Dendritic cell treated with granulocyte-macrophage colony-stimulating factor and Interleukin-4, amounts not matched to agents 40 ng/mL and 50 ng/mL, for 4 days (primary cell): Measurements from ENCODE around the gene CCDC18.

Source experiments
- H3K27ac Mint-ChIP-seq: one replicate; pipeline ENCODE4 v1.8.0; 2022; ENCODE audit warnings: mild to moderate bottlenecking, mixed read lengths
- H3K27me3 Mint-ChIP-seq: one replicate; pipeline ENCODE4 v1.8.0; 2022; ENCODE audit warnings: mild to moderate bottlenecking, mixed read lengths
- H3K36me3 Mint-ChIP-seq: one replicate; pipeline ENCODE4 v1.8.0; 2022; ENCODE audit warnings: low read depth, mixed read lengths
- H3K4me1 Mint-ChIP-seq: one replicate; pipeline ENCODE4 v1.8.0; 2022; ENCODE audit warnings: low read depth, mixed read lengths
- H3K4me3 Mint-ChIP-seq: one replicate; pipeline ENCODE4 v1.8.0; 2022; ENCODE audit warnings: mild to moderate bottlenecking, moderate library complexity, mixed read lengths
- H3K9me3 Mint-ChIP-seq: one replicate; pipeline ENCODE4 v1.8.0; 2022; ENCODE audit warnings: mixed read lengths
- intact Hi-C: fragments of 100-400 bp; cut with micrococcal nuclease; formaldehyde crosslinking; loops from one replicate; pipeline ENCODE4 v1.15.0; 2022

Gene CCDC18

GRCh38 chr1:93180723-93181613 lies at the start of gene CCDC18:
Gene CCDC18, plus strand, starts transcription at chr1:93180724. Its CDS starts 2,638 bp downstream, at chr1:93183362.
- Mint-ChIP-seq H3K36me3 (peaks cover 35% of the 10 kb centered on the region), H3K4me1 (peaks cover 50% of the 10 kb centered on the region), H3K27me3 (no peaks in the 10 kb centered on the region), H3K9me3 (no peaks in the 10 kb centered on the region), H3K4me3 (peak within 1 kb of the TSS; percentile 95), H3K27ac (peak within 1 kb of the TSS; percentile 100)
- intact Hi-C loops, result loop anchor here (1.0 to 5.0 kb wide), 2 partner anchors 102 to 166 kb away; partner anchors contain the start of genes DR1 and MTF2

GRCh38 chr1:93132638-93133037 lies 47.9 kb upstream of the CCDC18 start:
- peaks cover 34% of the 10 kb centered on the region for H3K36me3 Mint-ChIP-seq
- no peaks in the 10 kb centered on the region for H3K27me3 Mint-ChIP-seq
- no peak overlapping the region for H3K4me3 Mint-ChIP-seq
- no peaks in the 10 kb centered on the region for H3K4me1 Mint-ChIP-seq
- H3K9me3 Mint-ChIP-seq, result no peaks in the 10 kb centered on the region
- H3K27ac Mint-ChIP-seq, result no peak overlapping the region
- intact Hi-C loops, result loop anchor here (5.0 kb wide), 1 partner anchor 50 kb away; no protein-coding TSS in a partner anchor

GRCh38 chr1:93136445-93136844 lies 44.1 kb upstream of the CCDC18 start:
- Mint-ChIP-seq H3K27ac (no peak overlapping the region), H3K9me3 (no peaks in the 10 kb centered on the region), H3K27me3 (no peaks in the 10 kb centered on the region), H3K36me3 (peaks cover 55% of the 10 kb centered on the region), H3K4me3 (no peak overlapping the region), H3K4me1 (no peaks in the 10 kb centered on the region)
- intact Hi-C loops, result no loop called here

- H3K4me3 Mint-ChIP-seq, result no peak overlapping the region
- no peaks in the 10 kb centered on the region for H3K27me3 Mint-ChIP-seq
Measured at GRCh38 chr1:93137604-93138292, 42.8 kb upstream of the CCDC18 start.

GRCh38 chr1:93140106-93140505 lies 40.4 kb upstream of the CCDC18 start:
- H3K4me3 Mint-ChIP-seq, result no peak overlapping the region
- H3K27me3 Mint-ChIP-seq, result no peaks in the 10 kb centered on the region
- no peaks in the 10 kb centered on the region for H3K9me3 Mint-ChIP-seq
- H3K36me3 Mint-ChIP-seq, result peaks cover 47% of the 10 kb centered on the region
- H3K27ac Mint-ChIP-seq, result peak overlapping the region; percentile 41
- intact Hi-C loops, result no loop called here
- no peaks in the 10 kb centered on the region for H3K4me1 Mint-ChIP-seq

More at GRCh38 chr1:93137604-93138292, 42.8 kb upstream of the CCDC18 start:
- H3K36me3 Mint-ChIP-seq, result peaks cover 55% of the 10 kb centered on the region
- intact Hi-C loops, result no loop called here
- no peaks in the 10 kb centered on the region for H3K4me1 Mint-ChIP-seq
- H3K27ac Mint-ChIP-seq, result no peak overlapping the region
- H3K9me3 Mint-ChIP-seq, result no peaks in the 10 kb centered on the region

- intact Hi-C loops, result no loop called here
- Mint-ChIP-seq H3K36me3 (peaks cover 31% of the 10 kb centered on the region), H3K27me3 (no peaks in the 10 kb centered on the region), H3K4me3 (no peak overlapping the region), H3K27ac (no peak overlapping the region), H3K4me1 (no peaks in the 10 kb centered on the region), H3K9me3 (no peaks in the 10 kb centered on the region)
Measured at GRCh38 chr1:93142161-93142560, 38.4 kb upstream of the CCDC18 start.

- no peak overlapping the region for H3K4me3 Mint-ChIP-seq
- H3K27ac Mint-ChIP-seq, result no peak overlapping the region
- H3K27me3 Mint-ChIP-seq, result no peaks in the 10 kb centered on the region
- peaks cover 40% of the 10 kb centered on the region for H3K36me3 Mint-ChIP-seq
- intact Hi-C loops, result no loop called here
- H3K9me3 Mint-ChIP-seq, result no peaks in the 10 kb centered on the region
- no peaks in the 10 kb centered on the region for H3K4me1 Mint-ChIP-seq
Measured at GRCh38 chr1:93143136-93143535, 37.4 kb upstream of the CCDC18 start.

- Mint-ChIP-seq H3K27me3 (no peaks in the 10 kb centered on the region), H3K36me3 (peaks cover 40% of the 10 kb centered on the region), H3K9me3 (no peaks in the 10 kb centered on the region), H3K4me3 (no peak overlapping the region), H3K27ac (no peak overlapping the region), H3K4me1 (no peaks in the 10 kb centered on the region)
- intact Hi-C loops, result no loop called here
Measured at GRCh38 chr1:93143769-93144168, 36.8 kb upstream of the CCDC18 start.

- intact Hi-C loops, result no loop called here
- Mint-ChIP-seq H3K9me3 (no peaks in the 10 kb centered on the region), H3K4me1 (no peaks in the 10 kb centered on the region), H3K36me3 (peaks cover 58% of the 10 kb centered on the region), H3K27ac (no peak overlapping the region), H3K27me3 (no peaks in the 10 kb centered on the region), H3K4me3 (no peak overlapping the region)
Measured at GRCh38 chr1:93148001-93148400, 32.5 kb upstream of the CCDC18 start.

GRCh38 chr1:93150729-93151128 lies 29.8 kb upstream of the CCDC18 start:
- Mint-ChIP-seq H3K36me3 (peaks cover 74% of the 10 kb centered on the region), H3K27ac (no peak overlapping the region)
- intact Hi-C loops, result loop anchor here (10.0 kb wide), 1 partner anchor 64 kb away; no protein-coding TSS in a partner anchor

GRCh38 chr1:93151474-93151873 lies 29.1 kb upstream of the CCDC18 start:
- intact Hi-C loops, result loop anchor here (10.0 kb wide), 1 partner anchor 63 kb away; no protein-coding TSS in a partner anchor
- no peak overlapping the region for H3K27ac Mint-ChIP-seq
- peaks cover 81% of the 10 kb centered on the region for H3K36me3 Mint-ChIP-seq
- no peaks in the 10 kb centered on the region for H3K9me3 Mint-ChIP-seq
- no peaks in the 10 kb centered on the region for H3K27me3 Mint-ChIP-seq
- H3K4me3 Mint-ChIP-seq, result no peak overlapping the region
- peaks cover 5% of the 10 kb centered on the region for H3K4me1 Mint-ChIP-seq

More at GRCh38 chr1:93150729-93151128, 29.8 kb upstream of the CCDC18 start:
- H3K4me1 Mint-ChIP-seq, result no peaks in the 10 kb centered on the region
- H3K4me3 Mint-ChIP-seq, result no peak overlapping the region
- H3K27me3 Mint-ChIP-seq, result no peaks in the 10 kb centered on the region
- no peaks in the 10 kb centered on the region for H3K9me3 Mint-ChIP-seq

- peaks cover 75% of the 10 kb centered on the region for H3K36me3 Mint-ChIP-seq
- H3K4me3 Mint-ChIP-seq, result no peak overlapping the region
- no peak overlapping the region for H3K27ac Mint-ChIP-seq
- no peaks in the 10 kb centered on the region for H3K9me3 Mint-ChIP-seq
- peaks cover 5% of the 10 kb centered on the region for H3K4me1 Mint-ChIP-seq
- no peaks in the 10 kb centered on the region for H3K27me3 Mint-ChIP-seq
- intact Hi-C loops, result loop anchor here (10.0 kb wide), 1 partner anchor 62 kb away; no protein-coding TSS in a partner anchor
Measured at GRCh38 chr1:93152835-93153234, 27.7 kb upstream of the CCDC18 start.

GRCh38 chr1:93154898-93155297 lies 25.6 kb upstream of the CCDC18 start:
- no peak overlapping the region for H3K4me3 Mint-ChIP-seq
- H3K27ac Mint-ChIP-seq, result no peak overlapping the region
- no peaks in the 10 kb centered on the region for H3K9me3 Mint-ChIP-seq
- intact Hi-C loops, result loop anchor here (10.0 kb wide), 1 partner anchor 60 kb away; no protein-coding TSS in a partner anchor
- H3K36me3 Mint-ChIP-seq, result peaks cover 75% of the 10 kb centered on the region
- peaks cover 5% of the 10 kb centered on the region for H3K4me1 Mint-ChIP-seq
- H3K27me3 Mint-ChIP-seq, result no peaks in the 10 kb centered on the region

GRCh38 chr1:93155335-93155734 lies 25.2 kb upstream of the CCDC18 start:
- Mint-ChIP-seq H3K27me3 (no peaks in the 10 kb centered on the region), H3K27ac (no peak overlapping the region), H3K4me1 (peaks cover 5% of the 10 kb centered on the region), H3K4me3 (no peak overlapping the region), H3K9me3 (no peaks in the 10 kb centered on the region), H3K36me3 (peaks cover 72% of the 10 kb centered on the region)
- intact Hi-C loops, result loop anchor here (10.0 kb wide), 1 partner anchor 59 kb away; no protein-coding TSS in a partner anchor
